CD4-positive, alpha-beta T cell (primary cell): Measurements from ENCODE around the gene TNRC6A. TPM values are rescaled to one million over a fixed set of nuclear protein-coding genes. Genes with fewer than 3 reads are reported as not detected.

ENCODE experiments used
- ATAC-seq: fragments of 200-7000 bp; cut with Tn5 transposase; one replicate; pipeline ENCODE4 v1.10.0; 2022; ENCODE audit warnings: mild to moderate bottlenecking; ENCODE audit not compliant: poor library complexity
- CTCF ChIA-PET: fragments of 350-600 bp; sonication (Branson Sonifier 250); formaldehyde crosslinking; loops from one replicate; lab custom pipeline; 2021; ENCODE audit warnings: antibody characterized with exemption, inconsistent platforms; lab: Charles Lee
- POLR2A ChIA-PET: fragments of 350-600 bp; sonication (Branson Sonifier 250); formaldehyde crosslinking; loops from one replicate; lab custom pipeline; 2021; ENCODE audit warnings: antibody characterized with exemption, inconsistent platforms; lab: Charles Lee
- DNase-seq, 14 experiments: peaks; one replicate each; pipeline ENCODE4 v3.0.0-alpha.2; 2013 to 2020; ENCODE audit warnings: mixed read lengths in 2 of 14
- H3K27ac ChIP-seq, 2 donors: one replicate each; pipeline versions ENCODE4 v1.5.1 to v1.7.0; 2013; ENCODE audit warnings: low read length in 2 of 2, low read depth in 1 of 2, mild to moderate bottlenecking in 1 of 2
- H3K27me3 ChIP-seq, 2 experiments: 1 replicate in 1 of 2; 2 replicates in 1 of 2; pipeline versions ENCODE4 v1.6.1 to v1.7.0; 2013; ENCODE audit warnings: low read length in 2 of 2, control low read depth in 1 of 2, mild to moderate bottlenecking in 1 of 2, moderate library complexity in 1 of 2; ENCODE audit not compliant: insufficient read depth in 2 of 2, control insufficient read depth in 1 of 2
- H3K36me3 ChIP-seq: one replicate; pipeline ENCODE4 v1.6.1; 2013; ENCODE audit warnings: low read length, control low read depth; ENCODE audit not compliant: insufficient read depth
- H3K4me1 ChIP-seq: one replicate; pipeline ENCODE4 v1.6.1; 2013; ENCODE audit warnings: low read length, control low read depth; ENCODE audit not compliant: insufficient read depth
- H3K4me3 ChIP-seq: one replicate; pipeline ENCODE4 v1.5.1; 2013; ENCODE audit warnings: mild to moderate bottlenecking, low read length, moderate library complexity
- H3K9me3 ChIP-seq, 2 experiments: 1 replicate in 1 of 2; 2 replicates in 1 of 2; pipeline versions ENCODE4 v1.6.1 to v1.7.0; 2013; ENCODE audit warnings: low read length in 2 of 2, mild to moderate bottlenecking in 2 of 2, control low read depth in 1 of 2, moderate library complexity in 1 of 2; ENCODE audit not compliant: control insufficient read depth in 1 of 2, insufficient read depth in 1 of 2
- H3K27ac Mint-ChIP-seq: one replicate; pipeline ENCODE4 v1.8.0; 2020; ENCODE audit warnings: mixed read lengths
- H3K27me3 Mint-ChIP-seq: one replicate; pipeline ENCODE4 v1.8.0; 2021; ENCODE audit warnings: mixed read lengths
- H3K36me3 Mint-ChIP-seq: one replicate; pipeline ENCODE4 v1.8.0; 2021; ENCODE audit warnings: low read depth, mixed read lengths
- H3K4me1 Mint-ChIP-seq: one replicate; pipeline ENCODE4 v1.8.0; 2021; ENCODE audit warnings: low read depth, mixed read lengths
- H3K4me3 Mint-ChIP-seq: one replicate; pipeline ENCODE4 v1.8.0; 2020; ENCODE audit warnings: mild to moderate bottlenecking, mixed read lengths
- H3K9me3 Mint-ChIP-seq: one replicate; pipeline ENCODE4 v1.8.0; 2020; ENCODE audit warnings: mixed read lengths
- CTCF ChIP-seq: fragments of 200-600 bp; IDR thresholded peaks from one replicate; pipeline ENCODE4 v1.8.0; 2022; ENCODE audit warnings: antibody characterized with exemption, mild to moderate bottlenecking
- intact Hi-C, 2 experiments: fragments of 100-400 bp; cut with DNase I in 1 of 2; cut with micrococcal nuclease in 1 of 2; formaldehyde crosslinking; loops; one replicate each; pipeline versions ENCODE4 v1.15.1 to v1.9.0; 2023 to 2025; cut with DNase I, micrococcal nuclease
- total RNA-seq, 174 experiments: library from RNA in 2 of 174; stranded (reverse) in 2 of 174; gene quantifications; one replicate each; pipeline ENCODE4 v1.2.3 and lab custom pipeline; 2021 to 2026

Gene TNRC6A
- total RNA-seq, 2 experiments from 2014 or later, result 70.4 to 74.6 TPM

- POLR2A ChIA-PET, result interaction anchor here (0.8 to 1.3 kb wide), 2 partner anchors 10 to 13 kb away, joined by 3 to 4 read pairs; no protein-coding TSS in a partner anchor
- peaks cover 34% of the 10 kb centered on the region for H3K4me1 ChIP-seq
- Mint-ChIP-seq H3K27ac (no peak overlapping the region), H3K36me3 (peaks cover 43% of the 10 kb centered on the region), H3K4me3 (peak overlapping the region; percentile 2), H3K27me3 (no peaks in the 10 kb centered on the region), H3K9me3 (no peaks in the 10 kb centered on the region), H3K4me1 (peaks cover 94% of the 10 kb centered on the region)
- TF ChIP-seq CTCF, result no peak
- intact Hi-C loops, result loop anchor here in 1 of 2 experiments (5.0 kb wide), 2 partner anchors 41 to 194 kb away; no protein-coding TSS in a partner anchor
- no peak overlapping the region for H3K27ac ChIP-seq
- no peak for DNase-seq
- no peak overlapping the region for H3K4me3 ChIP-seq
- CTCF ChIA-PET, result no interaction called here
- ATAC-seq, result no peak
- peaks cover 13% of the 10 kb centered on the region for H3K36me3 ChIP-seq
- H3K27me3 ChIP-seq, result no peaks in the 10 kb centered on the region
- H3K9me3 ChIP-seq, result no peaks in the 10 kb centered on the region
These were observed 7.3 kb downstream of the TNRC6A start for GRCh38 chr16:24736758-24737157.

DNA sequence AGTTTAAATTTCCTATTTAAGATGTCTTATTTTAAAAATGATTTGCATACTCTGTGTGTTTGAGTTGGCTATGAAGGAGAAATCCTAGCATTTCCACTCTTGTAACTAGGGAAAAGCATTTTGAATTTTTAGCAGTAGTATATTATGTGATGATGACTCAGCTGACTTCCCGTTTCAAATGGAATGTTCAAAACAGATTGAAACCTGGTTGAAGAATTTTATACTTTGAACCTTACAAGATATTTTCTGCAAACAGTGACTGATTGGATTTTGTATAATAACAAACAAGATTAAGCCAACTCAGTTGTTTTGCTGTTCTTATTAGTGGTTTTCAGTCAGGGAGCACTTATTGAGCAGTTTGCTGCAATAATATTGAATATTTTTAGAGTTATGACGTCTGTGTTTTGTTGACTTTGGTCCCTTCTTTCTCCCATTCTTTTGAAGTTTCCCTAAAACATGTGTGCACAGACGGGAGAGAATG is 8.0 kb downstream of the TNRC6A start:
- peaks cover 14% of the 10 kb centered on the region for H3K36me3 ChIP-seq
- H3K27ac ChIP-seq, result no peak overlapping the region
- Mint-ChIP-seq H3K27me3 (no peaks in the 10 kb centered on the region), H3K36me3 (peaks cover 42% of the 10 kb centered on the region), H3K4me1 (peaks cover 94% of the 10 kb centered on the region), H3K4me3 (peak overlapping the region; percentile 3), H3K27ac (no peak overlapping the region), H3K9me3 (no peaks in the 10 kb centered on the region)
- ChIA-PET POLR2A (interaction anchor here (0.8 to 1.3 kb wide), 2 partner anchors 11 to 12 kb away, joined by 3 to 4 read pairs; no protein-coding TSS in a partner anchor), CTCF (no interaction called here)
- intact Hi-C loops, result loop anchor here in 1 of 2 experiments (5.0 kb wide), 2 partner anchors 40 to 195 kb away; no protein-coding TSS in a partner anchor
- peaks cover 35% of the 10 kb centered on the region for H3K4me1 ChIP-seq
- no peak overlapping the region for H3K4me3 ChIP-seq
- no peak for DNase-seq
- no peak for TF ChIP-seq CTCF
- H3K27me3 ChIP-seq, result no peaks in the 10 kb centered on the region
- no peak for ATAC-seq
- H3K9me3 ChIP-seq, result no peaks in the 10 kb centered on the region

DNA sequence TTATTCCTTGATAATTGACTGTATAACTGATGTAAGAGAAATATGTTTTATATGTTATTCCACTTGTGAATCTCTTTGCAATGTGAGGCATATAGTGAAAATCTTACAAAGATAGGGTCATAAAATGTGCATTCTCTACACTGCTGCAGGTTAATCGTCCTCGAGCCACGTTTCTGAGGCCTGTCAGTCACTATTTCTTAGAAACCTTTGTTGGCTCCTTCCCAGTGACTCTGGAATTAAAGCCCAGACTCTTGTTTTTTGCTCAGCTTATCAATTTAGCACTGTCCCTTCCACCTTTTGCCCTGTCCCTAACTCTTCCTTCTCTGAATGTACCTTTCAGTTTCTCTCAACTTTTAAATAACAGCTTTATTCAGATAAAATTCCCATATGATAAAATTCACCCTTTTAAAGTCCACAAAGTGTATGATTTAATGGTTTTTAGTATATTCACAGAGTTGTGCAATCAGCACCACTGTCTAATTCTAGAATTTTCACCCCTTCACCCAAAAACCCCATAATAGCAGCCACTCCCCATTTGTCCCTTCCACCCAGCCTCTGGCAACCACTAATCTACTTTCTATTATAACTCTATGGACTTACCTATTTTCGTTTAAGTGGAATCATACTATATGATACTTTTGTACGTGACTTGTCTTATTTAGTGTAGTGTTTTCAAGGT is 8.6 kb downstream of the TNRC6A start:
- Histone ChIP-seq H3K27me3 (no peaks in the 10 kb centered on the region), H3K36me3 (peaks cover 13% of the 10 kb centered on the region), H3K4me1 (peaks cover 35% of the 10 kb centered on the region), H3K27ac (no peak overlapping the region), H3K4me3 (no peak overlapping the region), H3K9me3 (no peaks in the 10 kb centered on the region)
- H3K4me3 Mint-ChIP-seq, result peak overlapping the region; percentile 34
- peaks cover 39% of the 10 kb centered on the region for H3K36me3 Mint-ChIP-seq
- TF ChIP-seq CTCF, result no peak
- ChIA-PET CTCF (no interaction called here), POLR2A (no interaction called here)
- intact Hi-C loops, result loop anchor here in 1 of 2 experiments (5.0 kb wide), 2 partner anchors 39 to 196 kb away; no protein-coding TSS in a partner anchor
- no peak overlapping the region for H3K27ac Mint-ChIP-seq
- H3K27me3 Mint-ChIP-seq, result no peaks in the 10 kb centered on the region
- H3K9me3 Mint-ChIP-seq, result no peaks in the 10 kb centered on the region
- H3K4me1 Mint-ChIP-seq, result peaks cover 98% of the 10 kb centered on the region
- ATAC-seq (no peak), DNase-seq (no peak)
